GM12872 (cell line): ENCODE measurements around the gene PLEKHH2.

Source experiments
- TF ChIP-seq, protein P1 (sequence below): IDR thresholded peaks from 3 replicates; pipeline ENCODE4 v1.5.1; 2011; ENCODE audit warnings: low read depth, mild to moderate bottlenecking, low read length, moderate library complexity; ENCODE audit not compliant: insufficient read depth

Gene PLEKHH2

DNA sequence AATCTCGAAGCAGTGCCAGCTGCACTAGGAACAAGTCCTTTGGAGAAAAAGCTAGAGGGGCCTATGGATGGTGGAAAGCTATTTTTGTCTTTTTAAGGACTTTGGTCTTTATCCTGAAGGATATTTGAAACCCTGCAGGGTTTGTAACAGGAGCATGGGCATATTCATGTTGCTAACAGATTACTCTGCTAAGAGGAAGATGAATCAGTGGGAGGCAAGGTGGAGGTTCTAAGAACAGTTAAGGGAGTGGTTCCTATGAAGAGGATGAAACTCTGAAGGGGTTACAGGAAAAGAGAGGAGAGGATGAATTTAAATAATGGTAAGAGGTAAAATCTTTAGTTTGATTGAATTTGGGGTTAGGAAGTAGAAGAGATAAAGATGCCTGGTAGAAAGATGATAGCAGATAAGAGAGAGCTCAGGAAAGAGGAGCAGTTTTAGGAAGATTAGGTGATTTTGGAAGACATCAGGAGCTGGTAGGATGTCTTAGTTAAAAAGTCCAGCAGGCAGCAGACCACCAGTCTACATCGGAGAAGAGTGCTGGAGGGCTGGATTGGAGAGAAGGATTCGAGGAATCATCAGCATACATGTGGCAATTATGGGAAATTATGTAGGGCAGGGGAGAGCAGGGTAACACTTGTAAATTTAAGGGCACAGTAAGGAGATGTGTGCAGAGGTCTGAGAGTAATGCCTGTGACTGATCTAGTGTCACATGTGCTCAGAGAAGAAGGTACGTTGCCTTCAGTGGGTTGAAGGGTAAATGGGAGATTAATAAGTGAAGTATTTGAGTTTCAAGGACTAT, 78.4 kb downstream of the PLEKHH2 start:
- TF ChIP-seq, protein P1, sequence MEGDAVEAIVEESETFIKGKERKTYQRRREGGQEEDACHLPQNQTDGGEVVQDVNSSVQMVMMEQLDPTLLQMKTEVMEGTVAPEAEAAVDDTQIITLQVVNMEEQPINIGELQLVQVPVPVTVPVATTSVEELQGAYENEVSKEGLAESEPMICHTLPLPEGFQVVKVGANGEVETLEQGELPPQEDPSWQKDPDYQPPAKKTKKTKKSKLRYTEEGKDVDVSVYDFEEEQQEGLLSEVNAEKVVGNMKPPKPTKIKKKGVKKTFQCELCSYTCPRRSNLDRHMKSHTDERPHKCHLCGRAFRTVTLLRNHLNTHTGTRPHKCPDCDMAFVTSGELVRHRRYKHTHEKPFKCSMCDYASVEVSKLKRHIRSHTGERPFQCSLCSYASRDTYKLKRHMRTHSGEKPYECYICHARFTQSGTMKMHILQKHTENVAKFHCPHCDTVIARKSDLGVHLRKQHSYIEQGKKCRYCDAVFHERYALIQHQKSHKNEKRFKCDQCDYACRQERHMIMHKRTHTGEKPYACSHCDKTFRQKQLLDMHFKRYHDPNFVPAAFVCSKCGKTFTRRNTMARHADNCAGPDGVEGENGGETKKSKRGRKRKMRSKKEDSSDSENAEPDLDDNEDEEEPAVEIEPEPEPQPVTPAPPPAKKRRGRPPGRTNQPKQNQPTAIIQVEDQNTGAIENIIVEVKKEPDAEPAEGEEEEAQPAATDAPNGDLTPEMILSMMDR: no peak

DNA sequence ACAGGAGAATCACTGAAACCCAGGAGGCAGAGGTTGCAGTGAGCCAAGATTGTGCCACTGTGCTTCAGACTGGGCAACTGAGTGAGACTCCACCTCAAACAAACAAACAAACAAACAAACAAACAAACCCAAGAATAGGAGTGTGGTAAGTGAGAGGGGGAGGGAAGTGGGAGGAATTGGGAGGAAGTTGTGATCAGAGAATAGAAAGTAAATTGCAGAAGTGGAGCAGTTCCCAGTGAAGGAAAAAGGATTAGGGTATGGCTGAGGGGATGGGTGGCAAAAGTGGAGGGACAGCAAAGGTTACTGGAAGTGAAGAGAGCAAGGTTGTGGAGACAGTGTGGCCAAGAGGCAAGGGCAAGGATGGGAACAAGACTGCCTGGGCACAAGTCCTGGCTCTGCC, 80.3 kb downstream of the PLEKHH2 start:
- TF ChIP-seq, protein P1: no peak

- TF ChIP-seq, protein P1: no peak
Measured at GRCh38 chr2:43718530-43719124, 81.6 kb downstream of the PLEKHH2 start.

DNA sequence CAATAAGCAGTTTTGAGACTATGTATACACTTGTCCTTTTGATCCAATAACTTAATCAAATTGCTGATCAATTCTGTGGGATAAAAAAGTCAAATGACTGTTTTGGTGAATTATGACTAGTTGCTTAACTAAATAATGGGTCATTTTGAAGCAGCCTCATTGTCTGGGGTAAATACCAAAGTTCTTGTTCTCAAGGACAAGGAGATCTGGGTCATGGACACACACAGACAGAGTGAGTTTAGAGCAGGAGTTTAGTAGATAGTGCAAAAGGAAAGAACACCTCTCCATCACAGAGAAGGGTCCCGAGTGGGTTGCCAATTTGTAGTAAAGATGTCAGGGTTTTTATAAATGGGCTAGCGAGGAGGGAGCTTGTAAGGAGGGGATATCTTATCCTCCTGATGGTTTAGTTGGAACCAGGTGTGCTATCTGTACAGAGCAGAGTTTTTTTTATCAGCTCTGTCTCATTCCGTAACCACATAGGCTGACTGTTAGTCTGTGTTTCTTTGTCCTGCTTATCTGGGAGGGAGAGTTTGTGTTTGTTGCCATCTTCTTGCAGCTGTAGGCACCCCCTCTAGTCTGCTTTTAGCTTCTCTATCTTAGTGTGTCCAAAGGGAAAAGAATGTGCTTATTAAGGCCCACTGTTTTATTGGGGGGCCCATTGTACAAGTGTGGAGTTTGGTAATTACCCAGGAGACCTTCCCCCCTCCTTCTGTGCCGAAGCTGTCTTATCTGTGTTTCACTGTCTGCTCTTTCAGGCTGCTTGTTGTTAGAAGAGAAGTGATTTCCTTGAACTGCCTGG, 87.9 kb downstream of the PLEKHH2 start:
- TF ChIP-seq, protein P1: no peak

DNA sequence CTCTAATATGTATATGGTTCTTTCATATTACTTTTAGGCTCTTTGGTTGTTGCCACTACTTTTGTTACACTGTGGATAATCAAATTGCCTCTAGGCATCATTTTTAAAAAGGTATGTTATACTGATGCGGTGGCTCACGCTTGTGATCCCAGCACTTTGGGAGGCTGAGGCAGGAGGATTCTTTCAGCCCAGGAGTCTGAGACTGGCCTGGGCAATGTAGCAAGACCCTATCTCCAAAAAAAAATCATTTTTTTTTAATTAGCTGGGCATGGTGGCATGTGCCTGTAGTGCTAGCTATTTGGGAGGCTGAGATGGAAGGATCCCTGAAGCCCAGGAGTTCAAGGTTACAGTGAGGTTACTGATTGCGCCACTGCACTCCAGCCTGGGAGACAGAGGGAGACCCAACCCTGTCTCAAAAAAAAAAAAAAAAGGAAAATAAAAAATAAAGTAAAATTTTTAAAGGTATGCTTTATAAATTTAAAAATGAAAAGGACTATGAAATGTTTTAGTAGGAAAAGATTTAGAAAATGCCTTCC, 88.7 kb downstream of the PLEKHH2 start:
- TF ChIP-seq, protein P1: no peak

DNA sequence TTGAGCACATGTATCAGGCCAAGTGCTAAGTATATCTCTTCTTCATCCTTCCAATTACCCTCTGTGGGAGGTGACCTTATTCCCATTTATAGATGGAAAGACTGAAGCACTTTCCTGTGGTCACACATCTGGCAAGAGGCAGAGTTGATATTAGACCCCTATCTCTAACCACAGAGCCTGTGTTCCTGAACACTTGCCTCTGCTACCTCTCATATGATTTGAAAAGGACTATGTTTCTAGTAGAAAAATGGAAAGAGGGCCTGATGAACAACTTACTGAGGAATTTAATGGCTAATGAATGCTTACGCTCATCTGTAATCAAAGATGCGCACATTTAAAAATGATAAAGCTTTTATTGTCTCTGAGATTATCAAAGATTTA, 90.6 kb downstream of the PLEKHH2 start:
- TF ChIP-seq, protein P1: no peak
